Measurements from ENCODE around the gene CACNB3. TPM values are rescaled to one million over a fixed set of nuclear protein-coding genes. Genes with fewer than 3 reads are reported as not detected.

The CACNB3 gene
- total RNA-seq (2013): 2.7 TPM
- 1 to 10 TPM in 2 of 3 donors, under 1 TPM in 1; 0.84 to 6.3 (median 1.5) TPM for polyA plus RNA-seq
- 0.48 and 1.2 TPM in 2 replicates for polyA minus RNA-seq
- 1.2 to 11.0 (median 2.5) reads per million in 11 experiments for total RNA-seq

DNA sequence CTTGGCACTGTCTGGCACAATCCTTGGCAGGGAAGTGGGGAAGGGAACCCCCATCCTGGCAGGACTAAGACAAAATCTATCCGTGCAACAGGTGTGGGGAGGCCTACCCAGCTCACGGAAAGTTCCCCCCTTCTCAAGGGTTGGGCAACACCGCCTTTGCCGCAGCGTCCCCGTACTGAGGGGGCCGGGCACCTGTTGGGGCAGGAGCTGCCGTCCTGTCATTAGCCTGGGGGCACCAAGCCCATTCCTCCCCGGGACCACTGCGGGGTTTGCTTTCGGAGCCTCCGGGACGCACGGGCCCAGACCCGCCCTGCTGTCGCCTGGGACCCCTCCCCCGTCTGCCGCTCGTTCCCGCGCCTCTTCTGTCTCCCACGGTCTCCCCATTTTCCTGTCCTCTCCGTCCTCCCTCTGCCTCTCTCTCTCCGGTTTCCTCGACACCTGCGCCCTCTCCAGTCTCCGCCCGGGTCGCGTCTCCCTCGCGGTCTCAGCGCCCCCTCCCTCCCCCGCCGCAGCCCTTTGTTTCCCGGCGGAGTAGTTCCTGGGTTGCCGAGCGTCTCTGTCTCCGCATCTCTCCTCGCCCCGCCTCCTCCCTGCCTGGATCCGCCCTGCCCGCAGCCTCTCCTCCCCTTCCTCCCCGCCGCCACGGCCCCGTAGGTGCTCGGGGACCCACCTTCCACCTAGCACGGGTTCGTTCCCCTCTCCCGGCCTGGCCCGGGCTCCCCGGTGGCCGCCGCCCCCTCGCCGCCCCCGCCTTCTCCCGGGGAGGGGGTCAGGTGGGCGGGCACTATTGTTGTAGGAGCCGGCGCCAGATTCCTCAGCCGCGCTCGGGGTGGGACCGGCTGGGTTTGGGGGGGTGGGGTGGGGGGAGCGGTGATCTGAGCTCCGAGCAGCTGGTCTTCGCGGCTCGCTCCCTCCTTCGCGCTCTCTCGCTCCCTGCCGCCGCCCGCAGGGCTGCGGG, at the start of gene CACNB3:
TSS of gene CACNB3 (plus strand) at position 624 of the 958 bp plus-strand sequence. CDS start 434 bp downstream, outside the sequence.
- Histone ChIP-seq H3K27ac (ENCODE audit: low read depth in 1 of 2, low read length in 2 of 2) (no peak within 1 kb of the TSS), H3K9ac (ENCODE audit: insufficient read depth, low read length, poor library complexity, severe bottlenecking) (peak within 1 kb of the TSS; percentile 17), H3K4me2 (replicated peaks; ENCODE audit: extremely low read depth, low read length, poor library complexity, severe bottlenecking) (peak within 1 kb of the TSS; percentile 79), H3K4me3 (replicated peaks in 1 of 3; ENCODE audit: low read depth in 2 of 3, low read length in 3 of 3) (peak within 1 kb of the TSS; percentile 14 to 73 (median 55)), H3K27me3 (ENCODE audit: control insufficient read depth in 2 of 2, insufficient read depth in 2 of 2, low read length in 2 of 2) (peaks cover 17 to 43% of the 10 kb centered on the region in 2 donors), H3K4me1 (ENCODE audit: control insufficient read depth in 1 of 2, insufficient read depth in 2 of 2, low read length in 2 of 2) (peaks cover 25 to 39% of the 10 kb centered on the region in 2 donors), H2AFZ (ENCODE audit: insufficient read depth, low read depth, low read length, poor library complexity, severe bottlenecking) (peak within 1 kb of the TSS; percentile 89), H3K9me3 (replicated peaks in 1 of 2; ENCODE audit: control insufficient read depth in 1 of 2, insufficient read depth in 1 of 2, low read length in 2 of 2) (no peaks in the 10 kb centered on the region), H3K36me3 (replicated peaks in 1 of 2; ENCODE audit: control insufficient read depth in 1 of 2, insufficient read depth in 2 of 2, low read length in 2 of 2) (no peaks in the 10 kb centered on the region), H4K20me1 (ENCODE audit: insufficient read depth, low read length) (no peaks in the 10 kb centered on the region), H3K79me2 (ENCODE audit: insufficient read depth, low read length) (no peaks in the 10 kb centered on the region)
- H3K36me3 Mint-ChIP-seq: peaks cover 0 to 7% of the 10 kb centered on the region in 2 donors
- TF ChIP-seq, protein P1, sequence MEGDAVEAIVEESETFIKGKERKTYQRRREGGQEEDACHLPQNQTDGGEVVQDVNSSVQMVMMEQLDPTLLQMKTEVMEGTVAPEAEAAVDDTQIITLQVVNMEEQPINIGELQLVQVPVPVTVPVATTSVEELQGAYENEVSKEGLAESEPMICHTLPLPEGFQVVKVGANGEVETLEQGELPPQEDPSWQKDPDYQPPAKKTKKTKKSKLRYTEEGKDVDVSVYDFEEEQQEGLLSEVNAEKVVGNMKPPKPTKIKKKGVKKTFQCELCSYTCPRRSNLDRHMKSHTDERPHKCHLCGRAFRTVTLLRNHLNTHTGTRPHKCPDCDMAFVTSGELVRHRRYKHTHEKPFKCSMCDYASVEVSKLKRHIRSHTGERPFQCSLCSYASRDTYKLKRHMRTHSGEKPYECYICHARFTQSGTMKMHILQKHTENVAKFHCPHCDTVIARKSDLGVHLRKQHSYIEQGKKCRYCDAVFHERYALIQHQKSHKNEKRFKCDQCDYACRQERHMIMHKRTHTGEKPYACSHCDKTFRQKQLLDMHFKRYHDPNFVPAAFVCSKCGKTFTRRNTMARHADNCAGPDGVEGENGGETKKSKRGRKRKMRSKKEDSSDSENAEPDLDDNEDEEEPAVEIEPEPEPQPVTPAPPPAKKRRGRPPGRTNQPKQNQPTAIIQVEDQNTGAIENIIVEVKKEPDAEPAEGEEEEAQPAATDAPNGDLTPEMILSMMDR (IDR thresholded peaks at IDR 0.05): no peak
- H3K4me1 Mint-ChIP-seq: peaks cover 35% of the 10 kb centered on the region
- intact Hi-C loops (cut with micrococcal nuclease): no loop called here
- peak in 2 of 3 donors; percentile 30 to 31 for DNase-seq
- peak within 1 kb of the TSS; percentile 85 to 91 for H3K4me3 Mint-ChIP-seq
- H3K27ac Mint-ChIP-seq: peak within 1 kb of the TSS in 1 of 7 donors; percentile 36
- peaks cover 41 to 46% (median 43%) of the 10 kb centered on the region in 3 donors for H3K27me3 Mint-ChIP-seq (ENCODE audit: low read depth in 3 of 3)
- WGBS (ENCODE audit: insufficient coverage): under 1% methylated on average over 57 of the region's 79 CpGs
- H3K9me3 Mint-ChIP-seq: peaks cover 0 to 5% (median 0%) of the 10 kb centered on the region in 7 donors

DNA sequence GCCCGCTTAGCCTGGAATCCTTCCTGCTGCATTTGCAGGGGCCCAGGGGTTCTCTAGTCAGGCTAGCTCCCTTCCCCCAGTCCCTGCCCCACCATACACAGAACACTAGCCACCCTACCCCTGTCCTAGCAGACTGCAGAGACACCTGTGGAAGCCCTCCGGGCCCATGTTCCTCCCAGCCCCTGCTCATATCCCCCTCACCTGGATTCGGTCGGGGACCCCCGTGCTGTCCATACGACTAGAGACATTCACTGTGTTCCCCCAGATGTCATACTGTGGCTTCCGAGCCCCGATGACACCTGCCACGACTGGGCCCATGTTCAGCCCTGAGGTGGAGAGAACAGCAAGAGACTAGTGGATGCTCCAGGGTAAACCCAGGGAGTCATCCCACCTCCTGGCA, 49.6 kb upstream of the CACNB3 start:
- H3K27me3 ChIP-seq (ENCODE audit: control insufficient read depth in 2 of 2, insufficient read depth in 2 of 2, low read length in 2 of 2): no peaks in the 10 kb centered on the region
- Mint-ChIP-seq H3K27ac (no peak overlapping the region), H3K4me3 (no peak overlapping the region), H3K4me1 (peaks cover 26% of the 10 kb centered on the region), H3K9me3 (peaks cover 0 to 2% (median 0%) of the 10 kb centered on the region in 7 donors), H3K36me3 (no peaks in the 10 kb centered on the region), H3K27me3 (ENCODE audit: low read depth in 3 of 3) (peaks cover 0 to 4% (median 0%) of the 10 kb centered on the region in 3 donors)
- no peaks in the 10 kb centered on the region for H3K36me3 ChIP-seq (replicated peaks in 1 of 2; ENCODE audit: control insufficient read depth in 1 of 2, insufficient read depth in 2 of 2, low read length in 2 of 2)
- no peak overlapping the region for H3K27ac ChIP-seq (ENCODE audit: low read depth in 1 of 2, low read length in 2 of 2)
- no peak for DNase-seq
- H3K4me2 ChIP-seq (replicated peaks; ENCODE audit: extremely low read depth, low read length, poor library complexity, severe bottlenecking): no peak overlapping the region
- H3K9ac ChIP-seq (ENCODE audit: insufficient read depth, low read length, poor library complexity, severe bottlenecking): peak overlapping the region; percentile 4
- no peak overlapping the region for H3K4me3 ChIP-seq (replicated peaks in 1 of 3; ENCODE audit: low read depth in 2 of 3, low read length in 3 of 3)
- no peaks in the 10 kb centered on the region for H3K79me2 ChIP-seq (ENCODE audit: insufficient read depth, low read length)
- no peaks in the 10 kb centered on the region for H3K9me3 ChIP-seq (replicated peaks in 1 of 2; ENCODE audit: control insufficient read depth in 1 of 2, insufficient read depth in 1 of 2, low read length in 2 of 2)
- TF ChIP-seq, protein P1 (IDR thresholded peaks at IDR 0.05): no peak
- no peak overlapping the region for H2AFZ ChIP-seq (ENCODE audit: insufficient read depth, low read depth, low read length, poor library complexity, severe bottlenecking)
- intact Hi-C loops (cut with micrococcal nuclease): no loop called here
- peaks cover 23% of the 10 kb centered on the region in 2 donors for H3K4me1 ChIP-seq (ENCODE audit: control insufficient read depth in 1 of 2, insufficient read depth in 2 of 2, low read length in 2 of 2)
- H4K20me1 ChIP-seq (ENCODE audit: insufficient read depth, low read length): no peaks in the 10 kb centered on the region
- WGBS (ENCODE audit: insufficient coverage): 97% methylated on average over 5 of the region's 9 CpGs

All from CD14-positive monocyte (primary cell).